Measurements from ENCODE around the gene IL31RA.
A peak's percentile ranks its signal among the peaks of the same experiment; 100 is the strongest.
"Not testable (repeated sequence)": the region's sequence is repeated elsewhere in the genome, so short reads cannot be mapped to it uniquely, and the experiment has no call there.

The IL31RA gene

DNA sequence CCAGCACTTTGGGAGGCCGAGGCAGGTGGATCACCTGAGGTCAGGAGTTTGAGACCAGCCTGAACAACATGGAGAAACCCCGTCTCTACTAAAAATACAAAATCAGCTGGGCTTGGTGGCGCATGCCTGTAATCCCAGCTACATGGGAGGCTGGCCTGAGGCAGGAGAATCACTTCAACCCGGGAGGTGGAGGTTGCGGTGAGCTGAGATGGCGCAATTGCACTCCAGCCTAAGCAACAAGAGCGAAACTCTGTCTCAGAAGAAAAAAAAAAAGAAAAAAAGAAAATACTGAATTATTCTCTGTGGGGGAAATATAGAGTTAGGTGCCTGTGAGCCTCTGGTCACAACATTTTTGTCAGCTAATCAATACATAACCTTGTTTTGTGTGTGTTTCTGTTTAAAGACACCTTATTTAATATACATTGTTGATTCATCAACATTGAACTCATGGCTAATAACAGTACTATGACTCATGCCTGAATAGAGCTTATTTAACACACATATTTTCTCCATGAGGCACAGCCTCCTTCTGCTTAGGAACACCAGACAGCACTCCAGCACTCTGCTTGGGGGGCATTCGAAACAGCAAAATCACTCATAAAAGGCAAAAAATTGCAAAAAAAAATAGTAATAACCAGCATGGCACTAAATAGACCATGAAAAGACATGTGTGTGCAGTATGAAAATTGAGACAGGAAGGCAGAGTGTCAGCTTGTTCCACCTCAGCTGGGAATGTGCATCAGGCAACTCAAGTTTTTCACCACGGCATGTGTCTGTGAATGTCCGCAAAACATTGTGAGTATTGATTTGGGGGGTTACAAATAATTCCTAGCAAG, at the start of gene IL31RA:
Gene IL31RA, plus strand, starts transcription at position 519 of the 836 bp plus-strand sequence. Its CDS starts 214 bp downstream, at position 733.
- DNase-seq (no peak), ATAC-seq (peak; percentile 83)
- Mint-ChIP-seq H3K4me3 (peak within 1 kb of the TSS in 1 of 2 donors; percentile 12), H3K27ac (peak within 1 kb of the TSS in 1 of 2 donors; percentile 0), H3K4me1 (peaks cover 26% of the 10 kb centered on the region), H3K9me3 (peaks cover under 1 to 7% of the 10 kb centered on the region in 2 donors), H3K27me3 (peaks cover 12% of the 10 kb centered on the region)

DNA sequence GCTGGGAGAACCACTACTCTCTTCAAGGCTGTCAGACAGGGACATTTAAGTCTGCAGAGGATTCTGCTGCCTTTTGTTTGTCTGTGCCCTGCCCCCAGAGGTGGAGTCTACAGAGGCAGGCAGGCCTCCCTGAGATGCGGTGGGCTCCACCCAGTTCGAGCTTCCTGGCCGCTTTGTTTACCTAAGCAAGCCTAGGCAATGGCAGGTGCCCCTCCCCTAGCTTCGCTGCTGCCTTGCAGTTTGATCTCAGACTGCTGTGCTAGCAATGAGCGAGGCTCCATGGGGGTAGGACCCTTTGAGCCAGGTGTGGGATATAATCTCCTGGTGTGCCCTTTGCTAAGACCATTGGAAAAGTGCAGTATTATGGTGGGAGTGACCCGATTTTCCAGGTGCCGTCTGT, 42.3 kb upstream of the IL31RA start:
- not testable (repeated sequence) for H3K4me3 Mint-ChIP-seq, ATAC-seq, H3K4me1 Mint-ChIP-seq, DNase-seq, H3K27ac Mint-ChIP-seq
- H3K9me3 Mint-ChIP-seq: peaks cover 4 to 15% of the 10 kb centered on the region in 2 donors
- peaks cover 17% of the 10 kb centered on the region for H3K27me3 Mint-ChIP-seq

DNA sequence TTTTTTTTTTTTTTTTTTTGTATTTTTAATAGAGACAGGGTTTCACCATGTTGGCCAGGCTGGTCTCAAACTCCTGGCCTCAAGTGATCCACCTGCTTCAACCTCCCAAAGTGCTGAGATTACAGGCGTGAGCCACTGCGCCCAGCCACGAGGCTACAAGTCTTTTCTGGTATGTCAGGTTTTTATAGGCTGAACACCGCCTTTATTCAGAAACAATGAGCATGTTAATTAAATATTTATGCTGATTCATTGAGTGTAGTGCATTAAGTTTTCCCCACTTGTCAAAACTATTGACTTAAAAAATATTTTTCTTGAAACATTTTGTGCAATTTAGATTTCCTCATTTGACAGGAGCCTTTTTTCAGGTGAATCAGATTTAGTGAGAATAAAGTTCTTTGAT, 35.2 kb upstream of the IL31RA start:
- ATAC-seq, H3K4me1 Mint-ChIP-seq, H3K9me3 Mint-ChIP-seq, H3K27ac Mint-ChIP-seq, DNase-seq, H3K4me3 Mint-ChIP-seq: not testable (repeated sequence)
- peaks cover 29% of the 10 kb centered on the region for H3K27me3 Mint-ChIP-seq

DNA sequence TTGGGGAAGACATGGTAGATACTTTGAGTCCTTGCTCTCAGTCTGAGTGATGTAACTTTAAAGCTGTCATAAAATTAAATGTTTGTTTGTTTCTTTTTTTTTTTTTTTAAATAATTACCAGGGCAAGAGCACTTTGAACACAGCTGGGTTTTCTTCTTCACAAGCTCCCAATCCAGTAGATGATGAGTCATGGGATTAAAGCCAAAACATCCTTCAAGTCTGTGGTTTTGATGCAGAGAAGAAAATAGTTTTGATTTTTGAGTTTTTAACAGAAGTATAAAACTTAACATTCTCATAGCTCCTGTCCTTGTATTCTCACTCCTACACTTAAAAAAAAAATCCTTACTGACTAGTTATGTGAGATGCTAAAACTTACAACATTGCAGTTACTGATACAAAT, 34.8 kb upstream of the IL31RA start:
- no peak overlapping the region for H3K4me3 Mint-ChIP-seq
- H3K4me1 Mint-ChIP-seq: peaks cover 1% of the 10 kb centered on the region
- H3K27ac Mint-ChIP-seq: no peak overlapping the region
- no peaks in the 10 kb centered on the region for H3K9me3 Mint-ChIP-seq
- no peak for ATAC-seq
- DNase-seq: no peak
- H3K27me3 Mint-ChIP-seq: peaks cover 33% of the 10 kb centered on the region

DNA sequence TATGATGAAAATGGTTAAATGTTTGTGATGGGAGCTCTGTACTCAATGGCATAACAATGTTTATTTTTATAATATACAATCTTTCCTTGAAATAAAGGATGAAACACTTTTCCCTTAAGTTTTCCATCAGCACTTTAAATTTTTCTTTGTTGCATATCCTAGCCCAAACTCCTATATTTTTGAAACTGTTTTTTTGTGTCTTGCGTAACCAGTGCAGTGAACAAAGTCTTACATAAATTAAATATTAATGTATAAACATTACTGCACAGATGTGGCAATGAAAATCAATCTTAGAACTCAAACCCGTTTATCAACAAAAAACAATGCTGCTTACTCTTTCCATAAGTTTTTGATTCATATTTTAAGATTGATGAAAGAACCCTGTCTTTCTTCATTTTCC, 34.1 kb upstream of the IL31RA start:
- peaks cover 40% of the 10 kb centered on the region for H3K27me3 Mint-ChIP-seq
- H3K4me1 Mint-ChIP-seq: peaks cover 8% of the 10 kb centered on the region
- no peak overlapping the region for H3K4me3 Mint-ChIP-seq
- no peak for ATAC-seq
- no peak for DNase-seq
- no peak overlapping the region for H3K27ac Mint-ChIP-seq
- no peaks in the 10 kb centered on the region for H3K9me3 Mint-ChIP-seq

DNA sequence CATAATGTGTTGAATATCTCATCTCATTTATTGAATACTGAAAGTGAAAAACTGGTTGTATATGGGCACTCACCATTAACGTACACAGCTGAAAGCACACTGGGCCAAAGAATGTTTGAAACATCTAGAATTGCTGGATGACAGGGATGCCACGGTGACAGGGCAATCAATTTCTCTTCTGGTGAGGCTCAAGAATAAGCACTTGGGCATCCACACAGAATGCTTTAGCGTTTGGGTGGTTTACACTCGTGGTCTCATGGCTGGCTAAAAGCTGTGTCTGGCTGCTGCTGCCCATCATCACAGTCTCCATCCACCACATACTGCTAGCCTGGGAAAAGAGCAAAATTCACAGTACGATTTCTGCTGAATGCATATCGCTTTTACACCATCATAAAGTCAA, 30.7 kb upstream of the IL31RA start:
- ATAC-seq (no peak), DNase-seq (no peak)
- Mint-ChIP-seq H3K4me3 (no peak overlapping the region), H3K9me3 (no peaks in the 10 kb centered on the region), H3K27me3 (peaks cover 67% of the 10 kb centered on the region), H3K27ac (no peak overlapping the region), H3K4me1 (peaks cover 12% of the 10 kb centered on the region)

DNA sequence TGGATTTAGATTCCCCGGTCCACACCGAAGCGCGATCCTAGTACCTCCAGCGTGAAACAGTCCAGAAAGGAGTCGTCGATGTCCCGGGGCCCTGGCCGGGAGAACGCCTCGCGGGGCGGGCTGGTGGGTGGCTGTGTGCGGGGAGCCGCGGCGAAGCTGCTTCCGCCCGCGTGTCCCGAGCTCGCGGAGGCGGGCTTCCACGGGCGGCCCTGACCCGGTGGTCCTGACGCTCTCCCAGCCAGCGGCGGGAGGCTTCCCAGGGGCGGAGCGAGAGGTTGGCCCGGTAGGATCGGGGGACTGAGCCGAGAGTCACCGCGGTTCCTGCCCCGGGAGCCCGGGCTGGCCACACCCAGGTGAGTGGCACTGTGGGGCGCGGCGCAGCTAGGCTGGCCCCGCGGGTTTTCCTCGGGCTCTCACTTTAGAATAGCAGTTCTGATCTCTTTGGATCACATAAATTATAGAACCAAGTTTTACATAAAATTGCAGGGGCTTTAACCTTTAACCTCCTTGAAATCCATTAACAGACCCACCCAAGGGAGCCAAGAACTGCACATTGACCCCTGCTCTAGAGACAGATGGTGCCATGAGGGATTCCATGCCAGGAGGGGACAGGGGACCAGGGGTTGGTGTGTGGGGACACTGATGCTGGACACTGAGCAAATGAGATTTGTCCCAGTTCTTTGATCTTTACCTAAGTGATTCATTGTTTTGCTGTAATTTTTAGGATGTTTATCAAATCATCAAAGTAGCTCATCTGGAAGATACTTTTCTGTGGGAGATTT, 29.2 kb upstream of the IL31RA start:
- H3K4me3 Mint-ChIP-seq: peak overlapping the region; percentile 56 to 67
- peaks cover 12% of the 10 kb centered on the region for H3K4me1 Mint-ChIP-seq
- DNase-seq (peak in 1 of 2 donors; percentile 5), ATAC-seq (peak; percentile 45)
- H3K9me3 Mint-ChIP-seq: no peaks in the 10 kb centered on the region
- peak overlapping the region in 1 of 2 donors; percentile 14 for H3K27ac Mint-ChIP-seq
- H3K27me3 Mint-ChIP-seq: peaks cover 67% of the 10 kb centered on the region

DNA sequence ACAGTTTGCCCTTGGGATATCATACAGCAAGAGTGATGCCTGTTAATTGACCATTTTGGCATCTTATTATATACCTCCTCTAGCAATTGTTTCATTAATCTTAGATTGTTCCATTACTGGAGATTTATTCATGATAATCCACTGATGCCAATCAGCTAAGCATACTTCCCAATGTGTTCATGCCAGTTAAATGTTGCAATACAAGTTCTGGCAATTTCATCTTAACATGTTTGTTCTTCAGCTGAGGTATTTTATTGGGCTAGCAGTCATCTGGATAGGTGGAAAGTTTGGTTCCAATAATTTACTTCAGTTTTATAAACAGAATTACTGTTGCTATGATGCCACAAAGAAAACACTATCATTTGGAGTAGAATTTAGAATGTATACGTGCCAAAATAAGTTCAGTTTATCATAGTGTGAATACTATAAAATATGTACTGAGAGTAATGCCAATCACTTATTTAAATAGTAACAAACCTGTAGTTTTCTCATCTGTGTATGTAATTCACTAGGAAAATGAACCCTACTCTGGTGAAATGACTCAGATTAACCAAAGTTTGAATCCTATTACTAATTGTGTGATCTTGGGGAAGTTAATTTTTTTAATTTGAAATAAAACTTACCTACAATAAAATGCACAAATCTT, 27.9 kb upstream of the IL31RA start:
- Mint-ChIP-seq H3K9me3 (no peaks in the 10 kb centered on the region), H3K4me1 (peaks cover 12% of the 10 kb centered on the region), H3K27me3 (peaks cover 76% of the 10 kb centered on the region), H3K4me3 (no peak overlapping the region), H3K27ac (no peak overlapping the region)
- DNase-seq (no peak), ATAC-seq (peak; percentile 63)

DNA sequence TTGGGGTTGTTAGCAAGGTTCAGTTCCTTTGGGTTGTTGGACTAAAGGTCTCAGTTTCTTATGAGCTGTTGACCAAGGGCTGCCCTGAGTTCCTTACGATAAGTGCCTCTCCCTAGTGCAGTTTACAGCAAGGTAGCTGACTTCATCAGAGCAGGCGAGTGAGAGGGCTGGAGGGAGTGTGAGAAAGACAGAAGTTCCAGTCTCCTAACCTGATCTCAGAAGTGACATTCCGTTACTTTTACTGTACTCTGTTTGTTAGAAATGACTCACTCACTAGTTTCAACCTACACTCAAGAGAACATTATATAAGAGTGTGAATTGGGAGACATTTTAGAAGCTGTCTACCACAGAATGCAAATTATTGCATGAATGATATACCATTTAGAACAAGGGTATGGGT, 21.2 kb upstream of the IL31RA start:
- no peak overlapping the region for H3K4me3 Mint-ChIP-seq
- DNase-seq: no peak
- no peaks in the 10 kb centered on the region for H3K4me1 Mint-ChIP-seq
- peaks cover 9 to 10% of the 10 kb centered on the region in 2 donors for H3K9me3 Mint-ChIP-seq
- peak; percentile 59 for ATAC-seq
- no peak overlapping the region for H3K27ac Mint-ChIP-seq
- peaks cover 14% of the 10 kb centered on the region for H3K27me3 Mint-ChIP-seq

DNA sequence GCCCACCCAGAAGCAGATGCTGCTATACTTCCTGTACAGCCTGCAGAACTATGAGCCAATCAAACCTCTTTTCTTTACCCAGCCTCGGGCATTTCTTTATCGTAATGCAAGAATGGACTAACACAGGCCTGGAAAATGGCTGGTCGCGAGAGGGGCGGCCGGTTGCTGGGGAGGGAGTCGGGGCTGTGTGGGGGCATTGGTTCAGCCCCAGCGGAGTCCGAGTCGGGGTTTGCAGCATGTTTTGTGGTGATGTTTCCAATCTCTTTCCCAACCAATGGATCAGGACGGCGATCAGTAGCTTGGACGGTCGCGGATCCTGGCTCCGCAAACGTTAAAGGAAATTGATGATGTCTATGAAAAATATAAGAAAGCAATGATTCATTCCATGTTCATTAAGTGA, 18.7 kb upstream of the IL31RA start:
- peaks cover 4% of the 10 kb centered on the region for H3K27me3 Mint-ChIP-seq
- H3K27ac Mint-ChIP-seq: no peak overlapping the region
- no peaks in the 10 kb centered on the region for H3K4me1 Mint-ChIP-seq
- peaks cover 9 to 10% of the 10 kb centered on the region in 2 donors for H3K9me3 Mint-ChIP-seq
- H3K4me3 Mint-ChIP-seq: no peak overlapping the region
- ATAC-seq (no peak), DNase-seq (no peak)

DNA sequence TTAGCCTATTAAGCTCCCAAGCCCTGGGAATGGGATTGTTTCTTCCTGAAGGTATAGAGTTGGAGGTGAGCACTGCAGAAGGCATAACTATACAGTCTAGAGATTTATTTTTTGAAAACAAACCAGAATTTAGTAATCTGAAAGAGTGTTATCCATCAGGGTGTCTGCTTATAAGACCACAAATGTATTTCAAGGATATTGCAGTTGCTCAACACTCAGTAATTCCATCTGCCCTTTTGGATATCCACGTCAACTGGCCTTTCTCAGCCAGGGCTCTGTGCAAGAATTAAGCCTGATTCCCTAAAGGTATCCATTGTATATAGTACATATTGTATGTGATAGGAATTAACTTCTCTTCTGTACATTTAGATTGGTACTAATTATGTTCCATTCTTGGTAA, 15.0 kb upstream of the IL31RA start:
- H3K4me3 Mint-ChIP-seq: no peak overlapping the region
- ATAC-seq: no peak
- H3K27me3 Mint-ChIP-seq: peaks cover 8% of the 10 kb centered on the region
- no peaks in the 10 kb centered on the region for H3K4me1 Mint-ChIP-seq
- peaks cover 10 to 13% of the 10 kb centered on the region in 2 donors for H3K9me3 Mint-ChIP-seq
- DNase-seq: no peak
- H3K27ac Mint-ChIP-seq: no peak overlapping the region

DNA sequence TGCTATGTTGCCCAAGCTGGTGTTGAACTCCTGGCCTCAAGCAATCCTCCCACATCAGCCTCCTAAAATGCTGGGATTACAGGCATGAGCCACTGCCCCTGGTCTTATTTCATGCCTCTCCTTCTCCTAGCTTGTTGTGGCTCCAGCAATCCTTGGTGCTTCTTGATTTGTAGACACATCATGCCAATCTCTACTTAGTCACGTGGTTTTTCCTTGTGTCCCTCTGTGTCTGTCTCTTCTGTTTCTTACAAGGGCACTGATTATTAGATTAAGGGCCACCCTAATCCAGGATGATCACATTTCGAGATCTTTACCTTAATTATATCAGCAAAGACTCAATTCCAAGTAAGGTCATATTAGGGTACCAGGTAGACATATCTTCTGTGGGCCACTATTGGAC, 9.2 kb upstream of the IL31RA start:
- Mint-ChIP-seq H3K27me3 (peaks cover 8% of the 10 kb centered on the region), H3K27ac (no peak overlapping the region), H3K9me3 (peaks cover 16 to 22% of the 10 kb centered on the region in 2 donors), H3K4me3 (no peak overlapping the region), H3K4me1 (no peaks in the 10 kb centered on the region)
- DNase-seq (no peak), ATAC-seq (no peak)

DNA sequence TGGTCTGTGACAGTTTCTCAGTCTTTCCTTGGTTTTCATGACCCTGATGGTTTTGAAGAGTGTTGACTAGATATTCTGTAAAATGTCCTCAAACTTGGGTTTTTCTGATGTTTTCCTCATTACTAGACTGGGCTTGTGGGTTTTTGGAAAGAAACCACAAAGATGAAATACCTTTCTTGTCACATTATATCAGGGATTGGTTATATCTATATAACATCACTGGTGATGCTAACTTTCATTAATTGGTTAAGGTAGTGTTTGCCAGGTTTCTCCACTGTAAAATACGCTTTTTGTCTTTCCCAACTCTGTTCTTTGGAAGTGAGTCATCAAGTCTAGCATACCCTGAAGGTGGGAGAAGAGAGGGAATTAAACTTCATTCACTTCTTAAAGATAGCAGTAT, 3.3 kb upstream of the IL31RA start:
- DNase-seq (no peak), ATAC-seq (no peak)
- peaks cover 9 to 16% of the 10 kb centered on the region in 2 donors for H3K9me3 Mint-ChIP-seq

DNA sequence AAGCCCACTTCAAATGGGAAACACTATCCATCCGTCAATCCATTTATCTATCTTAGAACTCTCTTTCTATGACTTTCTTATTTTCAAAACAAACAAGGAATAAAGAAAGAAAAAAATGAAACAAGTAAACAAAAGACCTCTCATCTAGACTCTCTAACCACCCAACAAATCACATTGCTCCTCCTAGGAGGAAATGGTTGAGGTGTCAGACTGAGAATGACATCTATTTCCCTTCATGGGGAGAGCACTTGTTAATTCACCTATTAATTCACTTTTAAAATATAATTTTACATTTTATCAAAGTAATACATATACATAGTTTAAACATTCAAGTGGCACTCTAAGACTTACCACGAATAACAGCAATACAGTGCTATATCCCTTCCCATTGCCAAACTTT, 2.4 kb upstream of the IL31RA start:
- DNase-seq: no peak
- peaks cover 6 to 16% of the 10 kb centered on the region in 2 donors for H3K9me3 Mint-ChIP-seq
- H3K4me3 Mint-ChIP-seq: no peak overlapping the region
- no peak overlapping the region for H3K27ac Mint-ChIP-seq
- H3K27me3 Mint-ChIP-seq: peaks cover 12% of the 10 kb centered on the region
- peaks cover 15% of the 10 kb centered on the region for H3K4me1 Mint-ChIP-seq
- no peak for ATAC-seq

More for the DNA sequence above, 3.3 kb upstream of the IL31RA start:
- H3K4me1 Mint-ChIP-seq: peaks cover 7% of the 10 kb centered on the region
- no peak overlapping the region for H3K27ac Mint-ChIP-seq
- H3K4me3 Mint-ChIP-seq: no peak overlapping the region
- peaks cover 12% of the 10 kb centered on the region for H3K27me3 Mint-ChIP-seq

DNA sequence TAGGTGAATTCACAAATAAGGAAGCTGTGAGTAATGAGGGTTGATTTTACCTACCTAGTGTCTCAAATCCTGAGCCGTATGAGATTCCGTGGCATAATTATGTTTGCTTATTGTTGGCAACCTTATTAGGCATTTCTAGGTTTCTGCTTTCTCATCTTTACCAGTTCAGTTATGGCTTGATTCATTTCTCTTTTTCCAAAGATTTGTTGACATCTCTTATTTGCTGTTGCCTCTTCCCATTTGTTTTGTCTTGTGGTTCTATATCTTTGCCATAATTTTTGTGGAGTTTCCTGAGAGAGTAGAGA, 470 bp downstream of the IL31RA start:
- H3K27me3 Mint-ChIP-seq: peaks cover 12% of the 10 kb centered on the region
- peaks cover 32% of the 10 kb centered on the region for H3K4me1 Mint-ChIP-seq
- no peak for ATAC-seq

DNA sequence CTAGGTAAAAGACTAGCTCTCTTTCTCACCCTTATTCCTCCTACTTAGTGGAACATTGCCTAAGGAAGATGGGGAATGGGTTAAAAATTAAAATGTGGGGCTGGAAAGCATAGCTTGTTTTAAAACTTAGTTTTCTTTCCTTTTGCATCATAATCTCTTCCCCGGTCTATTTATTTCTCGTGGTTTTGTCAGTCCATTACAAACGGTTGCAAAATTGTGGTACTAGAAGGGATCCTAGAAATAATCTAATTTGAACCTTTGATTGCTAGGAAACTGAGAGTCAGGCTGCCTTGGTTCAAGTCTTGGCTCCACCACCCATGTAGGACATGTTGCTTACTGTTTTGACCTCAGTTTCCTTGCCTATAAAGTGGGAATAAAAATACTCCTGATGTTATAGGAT, 1.3 kb downstream of the IL31RA start:
- no peak for ATAC-seq
- Mint-ChIP-seq H3K4me1 (peaks cover 38% of the 10 kb centered on the region), H3K27ac (no peak overlapping the region)

More for the DNA sequence above, 470 bp downstream of the IL31RA start:
- DNase-seq: no peak
- H3K9me3 Mint-ChIP-seq: peaks cover 0 to 7% of the 10 kb centered on the region in 2 donors
- no peak overlapping the region for H3K27ac Mint-ChIP-seq
- peak overlapping the region in 1 of 2 donors; percentile 12 for H3K4me3 Mint-ChIP-seq

More for the DNA sequence above, 1.3 kb downstream of the IL31RA start:
- peaks cover 0 to 7% of the 10 kb centered on the region in 2 donors for H3K9me3 Mint-ChIP-seq
- H3K27me3 Mint-ChIP-seq: peaks cover 12% of the 10 kb centered on the region
- no peak for DNase-seq
- no peak overlapping the region for H3K4me3 Mint-ChIP-seq

Data from stimulated activated naive CD8-positive, alpha-beta T cell treated with anti-CD3 and anti-CD28 coated beads, Interleukin-15, amount 100 ng/mL, for 72 hours (primary cell).